ENCODE results near the gene CRAT. TPM values are rescaled to one million over a fixed set of nuclear protein-coding genes. Genes with fewer than 3 reads are reported as not detected.

CRAT gene
- total and polyA plus RNA-seq, 2 donors (not counting 1 experiment from before 2014, with no cell fraction given) = 34.0 to 45.1 TPM

GRCh38 chr9:129149442-129149841 is 38.8 kb upstream of the CRAT start:
- TF ChIP-seq CTCF (conservative IDR thresholded peaks at IDR 0.05 in 1 of 2, IDR thresholded peaks at IDR 0.05 in 1 of 2; ENCODE audit: low read depth in 1 of 2, low read length in 2 of 2) (no peak), EZH2 (IDR thresholded peaks at IDR 0.05; ENCODE audit: low read length, missing control alignments) (no peak)

GRCh38 chr9:129148463-129149204 is 38.0 kb upstream of the CRAT start:
- H2AFZ ChIP-seq (ENCODE audit: low read length) = no peak overlapping the region
- no peak for TF ChIP-seq EZH2 (IDR thresholded peaks at IDR 0.05; ENCODE audit: low read length, missing control alignments)
- TF ChIP-seq CTCF (conservative IDR thresholded peaks at IDR 0.05 in 1 of 2, IDR thresholded peaks at IDR 0.05 in 1 of 2; ENCODE audit: low read depth in 1 of 2, low read length in 2 of 2) = no peak
- no peak overlapping the region for H3K9ac ChIP-seq (ENCODE audit: insufficient read depth, low read length)
- peaks cover 19% of the 10 kb centered on the region for H3K36me3 ChIP-seq (ENCODE audit: control insufficient read depth, insufficient read depth, low read length)
- no peak overlapping the region for H3K4me3 ChIP-seq (replicated peaks in 1 of 4; ENCODE audit: control extremely low read depth in 1 of 4, insufficient read depth in 1 of 4, low read depth in 3 of 4, low read length in 4 of 4)
- no peaks in the 10 kb centered on the region for H3K27me3 ChIP-seq (ENCODE audit: control insufficient read depth, insufficient read depth, low read length)
- no peaks in the 10 kb centered on the region for H4K20me1 ChIP-seq (ENCODE audit: control insufficient read depth, extremely low read depth, insufficient read depth, low read length)
- no peak overlapping the region for H3K4me2 ChIP-seq (ENCODE audit: extremely low read depth, insufficient read depth, low read length)
- H3K79me2 ChIP-seq (ENCODE audit: control insufficient read depth, insufficient read depth, low read length) = peaks cover 4% of the 10 kb centered on the region
- no peak for DNase-seq (ENCODE audit: low read depth in 2 of 2)
- H3K9me3 ChIP-seq (ENCODE audit: control insufficient read depth, insufficient read depth, low read depth, low read length) = no peaks in the 10 kb centered on the region
- no peak overlapping the region for H3K27ac ChIP-seq (ENCODE audit: insufficient read depth, low read length)
- peaks cover 27% of the 10 kb centered on the region for H3K4me1 ChIP-seq (ENCODE audit: control insufficient read depth, extremely low read depth, insufficient read depth, low read length)

More at GRCh38 chr9:129149442-129149841, 38.8 kb upstream of the CRAT start:
- Histone ChIP-seq H3K4me1 (ENCODE audit: control insufficient read depth, extremely low read depth, insufficient read depth, low read length) (peaks cover 21% of the 10 kb centered on the region), H3K27me3 (ENCODE audit: control insufficient read depth, insufficient read depth, low read length) (no peaks in the 10 kb centered on the region), H4K20me1 (ENCODE audit: control insufficient read depth, extremely low read depth, insufficient read depth, low read length) (no peaks in the 10 kb centered on the region), H3K36me3 (ENCODE audit: control insufficient read depth, insufficient read depth, low read length) (peaks cover 12% of the 10 kb centered on the region), H3K4me2 (ENCODE audit: extremely low read depth, insufficient read depth, low read length) (no peak overlapping the region), H3K27ac (ENCODE audit: insufficient read depth, low read length) (no peak overlapping the region), H3K9me3 (ENCODE audit: control insufficient read depth, insufficient read depth, low read depth, low read length) (no peaks in the 10 kb centered on the region), H3K9ac (ENCODE audit: insufficient read depth, low read length) (no peak overlapping the region), H2AFZ (ENCODE audit: low read length) (no peak overlapping the region), H3K4me3 (replicated peaks in 1 of 4; ENCODE audit: control extremely low read depth in 1 of 4, insufficient read depth in 1 of 4, low read depth in 3 of 4, low read length in 4 of 4) (no peak overlapping the region), H3K79me2 (ENCODE audit: control insufficient read depth, insufficient read depth, low read length) (no peaks in the 10 kb centered on the region)
- no peak for DNase-seq (ENCODE audit: low read depth in 2 of 2)

- Histone ChIP-seq H3K27me3 (ENCODE audit: control insufficient read depth, insufficient read depth, low read length) (no peaks in the 10 kb centered on the region), H3K27ac (ENCODE audit: insufficient read depth, low read length) (peak overlapping the region; percentile 91), H3K4me2 (ENCODE audit: extremely low read depth, insufficient read depth, low read length) (peak overlapping the region; percentile 34), H3K4me3 (replicated peaks in 1 of 4; ENCODE audit: control extremely low read depth in 1 of 4, insufficient read depth in 1 of 4, low read depth in 3 of 4, low read length in 4 of 4) (peak overlapping the region in 1 of 4 experiments; percentile 6), H3K9ac (ENCODE audit: insufficient read depth, low read length) (peak overlapping the region; percentile 57), H4K20me1 (ENCODE audit: control insufficient read depth, extremely low read depth, insufficient read depth, low read length) (no peaks in the 10 kb centered on the region), H3K4me1 (ENCODE audit: control insufficient read depth, extremely low read depth, insufficient read depth, low read length) (peaks cover 43% of the 10 kb centered on the region), H2AFZ (ENCODE audit: low read length) (no peak overlapping the region), H3K79me2 (ENCODE audit: control insufficient read depth, insufficient read depth, low read length) (peaks cover 18% of the 10 kb centered on the region), H3K36me3 (ENCODE audit: control insufficient read depth, insufficient read depth, low read length) (peaks cover 17% of the 10 kb centered on the region), H3K9me3 (ENCODE audit: control insufficient read depth, insufficient read depth, low read depth, low read length) (no peaks in the 10 kb centered on the region)
- no peak for TF ChIP-seq CTCF (conservative IDR thresholded peaks at IDR 0.05 in 1 of 2, IDR thresholded peaks at IDR 0.05 in 1 of 2; ENCODE audit: low read depth in 1 of 2, low read length in 2 of 2)
- no peak for TF ChIP-seq EZH2 (IDR thresholded peaks at IDR 0.05; ENCODE audit: low read length, missing control alignments)
- peak; percentile 38 to 64 for DNase-seq (ENCODE audit: low read depth in 2 of 2)
Measured at GRCh38 chr9:129146441-129146941, 35.9 kb upstream of the CRAT start.
